ENCODE results near the gene HERC6. TPM values are rescaled to one million over a fixed set of nuclear protein-coding genes. Genes with fewer than 3 reads are reported as not detected.
"Not testable (repeated sequence)": the region's sequence is repeated elsewhere in the genome, so short reads cannot be mapped to it uniquely, and the experiment has no call there.

HERC6 gene
- 1 to 10 TPM; 2.3 to 8.8 TPM for total RNA-seq

- H3K4me3 ChIP-seq: peak within 1 kb of the TSS; percentile 93 to 98
- DNase-seq (peak; percentile 79 to 92 (median 84)), ATAC-seq (peak; percentile 93)
- H3K27ac ChIP-seq: peak within 1 kb of the TSS; percentile 91 to 100 (median 94)
- no peaks in the 10 kb centered on the region for H3K36me3 ChIP-seq (replicated peaks in 1 of 2; ENCODE audit: insufficient read depth in 1 of 2, low read depth in 2 of 2)
- H3K9me3 ChIP-seq: no peaks in the 10 kb centered on the region
- TF ChIP-seq CTCF (IDR thresholded peaks at IDR 0.05) (peak; percentile 51 to 84 (median 66)), POLR2A (IDR thresholded peaks at IDR 0.05) (peak; percentile 10 to 69 (median 55))
- H3K27me3 ChIP-seq: no peaks in the 10 kb centered on the region
- intact Hi-C loops (cut with DNase I): loop anchor here (10.0 kb wide), 1 partner anchor 136 kb away; no protein-coding TSS in a partner anchor
- WGBS, 2 donors: 1% methylated on average over 19 to 61 of the region's 62 CpGs
- H3K4me1 ChIP-seq: no peaks in the 10 kb centered on the region
Measured at GRCh38 chr4:88378691-88379559, at the start of gene HERC6. Gene HERC6 (plus strand): TSS chr4:88378852. CDS start chr4:88378922, 70 bp downstream.

- WGBS, 2 donors: 84 to 100% methylated on average over 1 of the region's 1 CpG
- Histone ChIP-seq H3K4me3 (no peak overlapping the region), H3K36me3 (replicated peaks in 1 of 2; ENCODE audit: insufficient read depth in 1 of 2, low read depth in 2 of 2) (no peaks in the 10 kb centered on the region), H3K4me1 (peaks cover 7% of the 10 kb centered on the region), H3K27ac (no peak overlapping the region), H3K27me3 (no peaks in the 10 kb centered on the region), H3K9me3 (no peaks in the 10 kb centered on the region)
- no peak for TF ChIP-seq POLR2A (IDR thresholded peaks at IDR 0.05)
- no peak for TF ChIP-seq CTCF (IDR thresholded peaks at IDR 0.05)
- DNase-seq: peak in 1 of 4 donors; percentile 5
- ATAC-seq: no peak
- intact Hi-C loops (cut with DNase I): no loop called here
Measured at GRCh38 chr4:88333741-88334405, 44.8 kb upstream of the HERC6 start.

GRCh38 chr4:88335092-88335665 is 43.5 kb upstream of the HERC6 start:
- H3K4me3 ChIP-seq: no peak overlapping the region
- peaks cover 7% of the 10 kb centered on the region for H3K4me1 ChIP-seq
- DNase-seq (peak; percentile 12 to 42 (median 26)), ATAC-seq (peak; percentile 59)
- intact Hi-C loops (cut with DNase I): no loop called here
- TF ChIP-seq CTCF (IDR thresholded peaks at IDR 0.05) (no peak), POLR2A (IDR thresholded peaks at IDR 0.05) (no peak)
- no peaks in the 10 kb centered on the region for H3K27me3 ChIP-seq
- no peaks in the 10 kb centered on the region for H3K36me3 ChIP-seq (replicated peaks in 1 of 2; ENCODE audit: insufficient read depth in 1 of 2, low read depth in 2 of 2)
- H3K27ac ChIP-seq: no peak overlapping the region
- 43 to 45% methylated on average over 11 of the region's 11 CpGs for WGBS, 2 donors
- no peaks in the 10 kb centered on the region for H3K9me3 ChIP-seq

- intact Hi-C loops (cut with DNase I): no loop called here
- peak overlapping the region in 1 of 4 donors; percentile 5 for H3K27ac ChIP-seq
- no peaks in the 10 kb centered on the region for H3K9me3 ChIP-seq
- ATAC-seq (peak; percentile 77), DNase-seq (peak in 3 of 4 donors; percentile 8 to 51 (median 14))
- 73 to 74% methylated on average over 8 of the region's 8 CpGs for WGBS, 2 donors
- no peaks in the 10 kb centered on the region for H3K4me1 ChIP-seq
- no peak for TF ChIP-seq POLR2A (IDR thresholded peaks at IDR 0.05)
- no peak for TF ChIP-seq CTCF (IDR thresholded peaks at IDR 0.05)
- no peak overlapping the region for H3K4me3 ChIP-seq
- H3K27me3 ChIP-seq: no peaks in the 10 kb centered on the region
- no peaks in the 10 kb centered on the region for H3K36me3 ChIP-seq (replicated peaks in 1 of 2; ENCODE audit: insufficient read depth in 1 of 2, low read depth in 2 of 2)
Measured at GRCh38 chr4:88341227-88342192, 37.1 kb upstream of the HERC6 start.

GRCh38 chr4:88346902-88347301 is 31.8 kb upstream of the HERC6 start:
- H3K27ac ChIP-seq; H3K4me1 ChIP-seq; H3K9me3 ChIP-seq; DNase-seq; H3K36me3 ChIP-seq (replicated peaks in 1 of 2; ENCODE audit: insufficient read depth in 1 of 2, low read depth in 2 of 2); intact Hi-C loops (cut with DNase I); H3K27me3 ChIP-seq; H3K4me3 ChIP-seq; ATAC-seq: not testable (repeated sequence)
- WGBS, 2 donors: 88 to 96% methylated on average over 3 of the region's 3 CpGs

- H3K9me3 ChIP-seq; intact Hi-C loops (cut with DNase I); H3K4me3 ChIP-seq; H3K27me3 ChIP-seq; H3K27ac ChIP-seq; H3K4me1 ChIP-seq; H3K36me3 ChIP-seq (replicated peaks in 1 of 2; ENCODE audit: insufficient read depth in 1 of 2, low read depth in 2 of 2); DNase-seq; ATAC-seq: not testable (repeated sequence)
- 84 to 92% methylated on average over 7 of the region's 7 CpGs for WGBS, 2 donors
Measured at GRCh38 chr4:88348761-88349160, 29.9 kb upstream of the HERC6 start.

Data from body of pancreas (tissue), 4 donors.